ENCODE results near the gene ARMC5.
A peak's percentile ranks its signal among the peaks of the same experiment; 100 is the strongest.

The ARMC5 gene

DNA sequence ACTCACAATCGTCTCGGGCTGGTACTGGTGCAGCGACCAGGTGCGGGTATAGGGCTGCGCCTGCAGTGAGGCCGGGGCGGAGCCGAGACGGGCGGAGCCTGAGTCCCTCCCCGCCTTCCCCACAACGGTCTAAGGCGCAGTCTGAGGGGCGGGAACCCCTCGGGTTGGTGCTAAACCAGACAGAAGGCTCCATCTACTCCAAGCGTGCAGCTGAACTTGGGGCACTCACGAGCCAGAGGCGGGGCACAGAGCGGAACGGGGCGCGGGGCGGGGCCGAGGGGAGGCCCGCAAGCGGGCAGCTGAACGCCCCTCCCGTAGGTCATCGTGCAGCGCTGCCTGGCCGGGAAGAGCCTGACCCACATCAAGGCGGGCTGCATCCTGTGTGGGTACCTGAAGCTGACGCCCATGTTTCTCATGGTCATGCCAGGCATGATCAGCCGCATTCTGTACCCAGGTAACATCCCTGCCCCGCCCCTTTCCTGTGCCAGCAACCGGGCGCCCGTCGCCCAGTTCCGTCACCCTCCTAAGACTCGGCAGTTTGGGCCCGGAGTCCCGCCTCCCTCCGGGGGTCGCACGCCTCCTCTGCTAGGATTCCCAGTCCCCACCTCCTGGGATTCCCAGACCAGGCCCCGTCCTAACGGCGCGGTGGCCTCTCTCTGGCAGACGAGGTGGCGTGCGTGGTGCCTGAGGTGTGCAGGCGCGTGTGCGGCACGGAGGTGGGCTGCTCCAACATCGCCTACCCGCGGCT, 28.6 kb downstream of the ARMC5 start:
- Histone ChIP-seq H3K79me2 (ENCODE audit: low read length) (no peaks in the 10 kb centered on the region), H3K9me3 (replicated peaks; ENCODE audit: insufficient read depth, low read length) (no peaks in the 10 kb centered on the region), H3K27ac (ENCODE audit: low read length) (no peak overlapping the region), H3K4me1 (ENCODE audit: low read length) (no peaks in the 10 kb centered on the region), H3K9ac (ENCODE audit: low read length) (peak overlapping the region; percentile 9; the same call in 1 of the 2 replicates), H3K27me3 (replicated peaks; ENCODE audit: insufficient read depth, low read length) (0 out of 2 replicates have a peak, but pooled peaks cover 6% of the 10 kb centered on the region), H2AFZ (ENCODE audit: low read length) (peak overlapping the region; percentile 77), H4K20me1 (ENCODE audit: insufficient read depth, low read length) (no peaks in the 10 kb centered on the region), H3K36me3 (replicated peaks; ENCODE audit: insufficient read depth, low read length) (no peaks in the 10 kb centered on the region), H3F3A (ENCODE audit: insufficient read depth, low read length) (no peaks in the 10 kb centered on the region), H3K9me2 (replicated peaks; ENCODE audit: insufficient read depth, low read length) (no peaks in the 10 kb centered on the region), H3K4me3 (ENCODE audit: low read length) (peak overlapping the region; percentile 66), H3K4me2 (ENCODE audit: low read depth, low read length) (peak overlapping the region; percentile 80)
- TF ChIP-seq EZH2phosphoT487 (IDR thresholded peaks at IDR 0.05; ENCODE audit: low read length) (no peak), EZH2 (optimal IDR thresholded peaks at IDR 0.05; ENCODE audit: low read depth, low read length) (no peak)
- TF ChIP-seq, protein P1, sequence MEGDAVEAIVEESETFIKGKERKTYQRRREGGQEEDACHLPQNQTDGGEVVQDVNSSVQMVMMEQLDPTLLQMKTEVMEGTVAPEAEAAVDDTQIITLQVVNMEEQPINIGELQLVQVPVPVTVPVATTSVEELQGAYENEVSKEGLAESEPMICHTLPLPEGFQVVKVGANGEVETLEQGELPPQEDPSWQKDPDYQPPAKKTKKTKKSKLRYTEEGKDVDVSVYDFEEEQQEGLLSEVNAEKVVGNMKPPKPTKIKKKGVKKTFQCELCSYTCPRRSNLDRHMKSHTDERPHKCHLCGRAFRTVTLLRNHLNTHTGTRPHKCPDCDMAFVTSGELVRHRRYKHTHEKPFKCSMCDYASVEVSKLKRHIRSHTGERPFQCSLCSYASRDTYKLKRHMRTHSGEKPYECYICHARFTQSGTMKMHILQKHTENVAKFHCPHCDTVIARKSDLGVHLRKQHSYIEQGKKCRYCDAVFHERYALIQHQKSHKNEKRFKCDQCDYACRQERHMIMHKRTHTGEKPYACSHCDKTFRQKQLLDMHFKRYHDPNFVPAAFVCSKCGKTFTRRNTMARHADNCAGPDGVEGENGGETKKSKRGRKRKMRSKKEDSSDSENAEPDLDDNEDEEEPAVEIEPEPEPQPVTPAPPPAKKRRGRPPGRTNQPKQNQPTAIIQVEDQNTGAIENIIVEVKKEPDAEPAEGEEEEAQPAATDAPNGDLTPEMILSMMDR (IDR thresholded peaks at IDR 0.05; ENCODE audit: low read length) = no peak
- peak; percentile 73 for DNase-seq

DNA sequence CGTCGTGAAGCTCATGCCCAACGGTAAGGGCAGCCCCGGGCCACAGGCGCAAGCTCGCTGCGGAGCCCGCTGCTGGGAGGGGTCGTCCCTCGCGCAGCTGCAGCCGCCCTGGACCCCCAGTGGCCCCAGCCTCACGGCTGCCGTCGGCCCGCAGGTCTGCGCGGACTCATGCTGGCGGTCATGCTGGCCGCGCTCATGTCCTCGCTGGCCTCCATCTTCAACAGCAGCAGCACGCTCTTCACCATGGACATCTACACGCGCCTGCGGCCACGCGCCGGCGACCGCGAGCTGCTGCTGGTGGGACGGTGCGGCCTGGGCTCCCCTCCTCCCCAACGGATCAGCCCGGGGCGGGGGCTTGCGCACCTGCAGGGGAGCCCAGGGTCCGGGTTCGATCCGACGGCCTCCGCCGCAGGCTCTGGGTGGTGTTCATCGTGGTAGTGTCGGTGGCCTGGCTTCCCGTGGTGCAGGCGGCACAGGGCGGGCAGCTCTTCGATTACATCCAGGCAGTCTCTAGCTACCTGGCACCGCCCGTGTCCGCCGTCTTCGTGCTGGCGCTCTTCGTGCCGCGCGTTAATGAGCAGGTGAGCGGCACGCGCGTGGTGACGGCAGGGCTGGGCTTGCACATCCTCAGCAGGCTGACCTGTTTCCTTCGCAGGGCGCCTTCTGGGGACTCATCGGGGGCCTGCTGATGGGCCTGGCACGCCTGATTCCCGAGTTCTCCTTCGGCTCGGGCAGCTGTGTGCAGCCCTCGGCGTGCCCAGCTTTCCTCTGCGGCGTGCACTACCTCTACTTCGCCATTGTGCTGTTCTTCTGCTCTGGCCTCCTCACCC, 29.4 kb downstream of the ARMC5 start:
- Histone ChIP-seq H3K27me3 (replicated peaks; ENCODE audit: insufficient read depth, low read length) (0 out of 2 replicates have a peak, but pooled peaks cover 6% of the 10 kb centered on the region), H3K9ac (ENCODE audit: low read length) (no peak overlapping the region), H3K79me2 (ENCODE audit: low read length) (no peaks in the 10 kb centered on the region), H3K36me3 (replicated peaks; ENCODE audit: insufficient read depth, low read length) (no peaks in the 10 kb centered on the region), H3K4me1 (ENCODE audit: low read length) (no peaks in the 10 kb centered on the region), H3K4me3 (ENCODE audit: low read length) (peak overlapping the region; percentile 66; the same call in 1 of the 2 replicates), H3K9me2 (replicated peaks; ENCODE audit: insufficient read depth, low read length) (no peaks in the 10 kb centered on the region), H3F3A (ENCODE audit: insufficient read depth, low read length) (no peaks in the 10 kb centered on the region), H3K27ac (ENCODE audit: low read length) (no peak overlapping the region), H2AFZ (ENCODE audit: low read length) (no peak overlapping the region), H3K4me2 (ENCODE audit: low read depth, low read length) (peak overlapping the region; percentile 80; the same call in 1 of the 2 replicates), H3K9me3 (replicated peaks; ENCODE audit: insufficient read depth, low read length) (no peaks in the 10 kb centered on the region), H4K20me1 (ENCODE audit: insufficient read depth, low read length) (no peaks in the 10 kb centered on the region)
- TF ChIP-seq, protein P1 (IDR thresholded peaks at IDR 0.05; ENCODE audit: low read length) = no peak
- TF ChIP-seq EZH2 (optimal IDR thresholded peaks at IDR 0.05; ENCODE audit: low read depth, low read length) = no peak
- DNase-seq = no peak

DNA sequence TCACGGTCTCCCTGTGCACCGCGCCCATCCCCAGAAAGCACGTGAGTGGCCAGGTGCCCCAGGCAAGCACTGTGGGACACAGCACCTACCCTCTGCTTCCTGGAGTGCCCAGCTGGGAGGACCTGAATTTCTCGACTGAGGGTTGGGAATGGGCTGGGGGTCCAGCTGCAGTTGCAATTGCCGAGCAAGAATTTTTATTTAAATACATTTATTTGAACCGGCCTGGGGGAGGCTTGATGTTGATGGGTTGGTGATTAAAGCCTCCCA, 29.9 kb downstream of the ARMC5 start:
- Histone ChIP-seq H3K9ac (ENCODE audit: low read length) (no peak overlapping the region), H3K79me2 (ENCODE audit: low read length) (no peaks in the 10 kb centered on the region), H4K20me1 (ENCODE audit: insufficient read depth, low read length) (no peaks in the 10 kb centered on the region), H3K27ac (ENCODE audit: low read length) (no peak overlapping the region), H3K4me3 (ENCODE audit: low read length) (no peak overlapping the region), H3K36me3 (replicated peaks; ENCODE audit: insufficient read depth, low read length) (no peaks in the 10 kb centered on the region), H3K4me1 (ENCODE audit: low read length) (no peaks in the 10 kb centered on the region), H3K9me3 (replicated peaks; ENCODE audit: insufficient read depth, low read length) (no peaks in the 10 kb centered on the region), H2AFZ (ENCODE audit: low read length) (no peak overlapping the region), H3F3A (ENCODE audit: insufficient read depth, low read length) (no peaks in the 10 kb centered on the region), H3K4me2 (ENCODE audit: low read depth, low read length) (no peak overlapping the region), H3K9me2 (replicated peaks; ENCODE audit: insufficient read depth, low read length) (no peaks in the 10 kb centered on the region), H3K27me3 (replicated peaks; ENCODE audit: insufficient read depth, low read length) (0 out of 2 replicates have a peak, but pooled peaks cover 6% of the 10 kb centered on the region)
- no peak for DNase-seq
- TF ChIP-seq, protein P1 (IDR thresholded peaks at IDR 0.05; ENCODE audit: low read length) = no peak
- TF ChIP-seq EZH2 (optimal IDR thresholded peaks at IDR 0.05; ENCODE audit: low read depth, low read length) = no peak
